Keratinocyte (primary cell): Measurements from ENCODE around the gene RAB8B. TPM values are rescaled to one million over a fixed set of nuclear protein-coding genes. Genes with fewer than 3 reads are reported as not detected.

Experiments used
- DNase-seq: peaks from one replicate; pipeline ENCODE4 v3.0.0-alpha.2; 2011; ENCODE audit warnings: low read depth, missing footprints, low spot score
- FAIRE-seq: peaks from 2 replicates; lab custom pipeline; 2011; peaks lifted over from hg19 to GRCh38; lab: Jason Lieb, UNC
- H2AFZ ChIP-seq: 2 replicates; pipeline ENCODE4 v1.6.0; 2012; ENCODE audit warnings: low read length, control low read depth, inconsistent platforms; ENCODE audit not compliant: control insufficient read depth
- H3K27ac ChIP-seq: 2 replicates; pipeline ENCODE4 v1.5.1; 2011; ENCODE audit warnings: low read length; ENCODE audit not compliant: control insufficient read depth, insufficient read depth
- H3K27me3 ChIP-seq: 3 replicates; pipeline ENCODE4 v1.6.0; 2011; ENCODE audit warnings: low read length; ENCODE audit not compliant: control insufficient read depth, insufficient read depth; ENCODE audit errors: extremely low read depth
- H3K36me3 ChIP-seq, 2 experiments: 2 replicates in 1 of 2; 3 replicates in 1 of 2; pipeline ENCODE4 v1.5.1; 2011; ENCODE audit warnings: low read length in 2 of 2, mild to moderate bottlenecking in 1 of 2; ENCODE audit not compliant: control insufficient read depth in 2 of 2, insufficient read depth in 2 of 2; ENCODE audit errors: extremely low read depth in 1 of 2
- H3K4me1 ChIP-seq: 3 replicates; pipeline ENCODE4 v1.5.1; 2011; ENCODE audit warnings: low read length; ENCODE audit not compliant: control insufficient read depth, insufficient read depth; ENCODE audit errors: extremely low read depth
- H3K4me2 ChIP-seq: 3 replicates; pipeline ENCODE4 v1.6.0; 2011; ENCODE audit warnings: low read depth, low read length; ENCODE audit not compliant: control insufficient read depth, insufficient read depth; ENCODE audit errors: extremely low read depth
- H3K4me3 ChIP-seq, 3 experiments: fragments of 200-600 bp in 1 of 3; sonication (generic) in 1 of 3; 2 replicates in 2 of 3; 3 replicates in 1 of 3; pipeline ENCODE4 v1.5.1; 2011 to 2016; ENCODE audit warnings: low read length in 3 of 3, mild to moderate bottlenecking in 3 of 3, control low read depth in 2 of 3, inconsistent platforms in 1 of 3, low read depth in 1 of 3, mixed read lengths in 1 of 3, mixed run types in 1 of 3, moderate library complexity in 1 of 3; ENCODE audit not compliant: control insufficient read depth in 2 of 3, insufficient read depth in 2 of 3; ENCODE audit errors: extremely low read depth in 1 of 3
- H3K79me2 ChIP-seq: 2 replicates; pipeline ENCODE4 v1.6.0; 2012; ENCODE audit warnings: low read length; ENCODE audit not compliant: control insufficient read depth, insufficient read depth
- H3K9ac ChIP-seq: 3 replicates; pipeline ENCODE4 v1.6.0; 2011; ENCODE audit warnings: low read length; ENCODE audit not compliant: control insufficient read depth, insufficient read depth; ENCODE audit errors: extremely low read depth
- H3K9me1 ChIP-seq: 3 replicates; pipeline ENCODE4 v1.6.0; 2011; ENCODE audit warnings: low read length; ENCODE audit not compliant: control insufficient read depth, insufficient read depth; ENCODE audit errors: extremely low read depth
- H3K9me3 ChIP-seq: 2 replicates; pipeline ENCODE4 v1.5.1; 2012; ENCODE audit warnings: low read depth, low read length; ENCODE audit not compliant: control insufficient read depth
- H4K20me1 ChIP-seq: 3 replicates; pipeline ENCODE4 v1.6.0; 2011; ENCODE audit warnings: low read length; ENCODE audit not compliant: control insufficient read depth, insufficient read depth; ENCODE audit errors: extremely low read depth
- CTCF ChIP-seq, 3 experiments: IDR thresholded peaks in 1 of 3; conservative IDR thresholded peaks in 1 of 3; optimal IDR thresholded peaks in 1 of 3; 2 replicates in 2 of 3; 3 replicates in 1 of 3; pipeline versions ENCODE3 to v1.5.1; 2011; ENCODE audit warnings: low read length in 3 of 3, mild to moderate bottlenecking in 3 of 3, moderate library complexity in 2 of 3, control low read depth in 1 of 3, inconsistent platforms in 1 of 3; ENCODE audit not compliant: insufficient read depth in 2 of 3; ENCODE audit errors: extremely low read depth in 1 of 3
- EZH2 ChIP-seq: IDR thresholded peaks from one replicate; pipeline ENCODE4 v1.6.1; 2012; ENCODE audit warnings: inconsistent platforms, mild to moderate bottlenecking, low read length, moderate library complexity
- dilution Hi-C: fragments of 300-500 bp; cut with MboI; formaldehyde crosslinking; loops from one replicate; pipeline ENCODE4 v1.7.0; 2020; ENCODE audit warnings: low sequenced_read_pairs; ENCODE audit not compliant: extremely low pct_ligation_motif_present
- polyA plus RNA-seq, 5 experiments: library from polyadenylated mRNA; depleted of rRNA in 3 of 5; stranded (reverse) in 3 of 5; stranded (forward) in 1 of 5; unstranded in 1 of 5; fragments of >200 nt; gene quantifications; 1 replicate in 1 of 5; 2 replicates in 3 of 5; 3 replicates in 1 of 5; pipeline versions ENCODE4 v1.2.1 to v1.2.3, GENCODE V29; 2011 to 2012; ENCODE audit warnings: missing spikeins in 2 of 5, low read depth in 1 of 5, low replicate concordance in 1 of 5

Gene RAB8B
- polyA plus RNA-seq, 1 donor (not counting 4 experiments of a cell fraction or from before 2014, with no cell fraction given), result 31.2 TPM

GRCh38 chr15:63238796-63239195 lies 49.4 kb downstream of the RAB8B start:
- Histone ChIP-seq H3K36me3 (peaks cover 0 to 2% of the 10 kb centered on the region in 2 experiments), H3K27me3 (no peaks in the 10 kb centered on the region), H4K20me1 (no peaks in the 10 kb centered on the region), H3K9me1 (no peaks in the 10 kb centered on the region), H3K27ac (peak overlapping the region; percentile 70), H3K4me1 (peaks cover 50% of the 10 kb centered on the region), H3K79me2 (peaks cover 12% of the 10 kb centered on the region), H3K9ac (peak overlapping the region; percentile 25), H3K4me3 (no peak overlapping the region), H3K4me2 (peak overlapping the region; percentile 56), H3K9me3 (no peaks in the 10 kb centered on the region), H2AFZ (no peak overlapping the region)
- FAIRE-seq (peak; percentile 94), DNase-seq (peak; percentile 70)
- TF ChIP-seq CTCF (optimal IDR thresholded peaks at IDR 0.05 in 1 of 3, IDR thresholded peaks at IDR 0.05 in 1 of 3, conservative IDR thresholded peaks at IDR 0.05 in 1 of 3; ENCODE audit: extremely low read depth in 1 of 3, insufficient read depth in 2 of 3, low read length in 3 of 3), result no peak
- dilution Hi-C loops, result no loop called here

DNA sequence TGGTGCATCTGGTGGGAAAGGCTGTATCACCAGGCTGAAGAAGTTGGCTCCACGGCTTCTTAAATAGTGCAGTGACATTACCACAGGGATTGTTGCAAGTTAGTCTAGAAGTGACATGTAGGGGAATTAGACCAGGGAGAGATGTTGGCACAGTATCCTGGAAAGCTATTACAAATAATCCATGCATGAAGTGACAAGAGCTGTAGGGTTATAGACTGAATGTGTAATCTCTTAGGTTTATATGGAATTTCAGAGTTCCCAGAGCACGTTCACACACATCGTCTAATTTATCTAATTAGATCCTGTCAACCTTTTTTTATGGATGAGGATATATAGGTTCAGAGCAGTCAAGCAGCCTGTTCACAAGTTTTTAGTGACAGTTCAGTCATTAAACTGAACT lies 50.7 kb downstream of the RAB8B start:
- H3K27ac ChIP-seq, result no peak overlapping the region
- H2AFZ ChIP-seq, result no peak overlapping the region
- no peaks in the 10 kb centered on the region for H3K27me3 ChIP-seq
- DNase-seq (no peak), FAIRE-seq (peak; percentile 60)
- dilution Hi-C loops, result no loop called here
- TF ChIP-seq EZH2 (no peak), CTCF (optimal IDR thresholded peaks at IDR 0.05 in 1 of 3, IDR thresholded peaks at IDR 0.05 in 1 of 3, conservative IDR thresholded peaks at IDR 0.05 in 1 of 3; ENCODE audit: extremely low read depth in 1 of 3, insufficient read depth in 2 of 3, low read length in 3 of 3) (no peak)
- H3K36me3 ChIP-seq, result peaks cover 0 to 2% of the 10 kb centered on the region in 2 experiments
- H3K9me3 ChIP-seq, result no peaks in the 10 kb centered on the region
- no peaks in the 10 kb centered on the region for H4K20me1 ChIP-seq
- H3K79me2 ChIP-seq, result peaks cover 12% of the 10 kb centered on the region
- no peak overlapping the region for H3K4me2 ChIP-seq
- H3K4me3 ChIP-seq, result no peak overlapping the region
- no peak overlapping the region for H3K9ac ChIP-seq
- H3K4me1 ChIP-seq, result peaks cover 50% of the 10 kb centered on the region
- no peaks in the 10 kb centered on the region for H3K9me1 ChIP-seq
